B cell (primary cell): Measurements from ENCODE around the gene CADM1. TPM values are rescaled to one million over a fixed set of nuclear protein-coding genes. Genes with fewer than 3 reads are reported as not detected.

Source experiments
- ATAC-seq: fragments of 200-7000 bp; cut with Tn5 transposase; one replicate; pipeline ENCODE4 v1.10.0; 2021; ENCODE audit warnings: low read depth, mild to moderate bottlenecking, moderate number of reproducible peaks, moderate library complexity
- CTCF ChIA-PET: fragments of 350-600 bp; sonication (Branson Sonifier 250); formaldehyde crosslinking; loops from one replicate; lab custom pipeline; 2021; ENCODE audit warnings: antibody characterized with exemption, inconsistent platforms; lab: Charles Lee
- POLR2A ChIA-PET: fragments of 350-600 bp; sonication (Branson Sonifier 250); formaldehyde crosslinking; loops from one replicate; lab custom pipeline; 2021; ENCODE audit warnings: antibody characterized with exemption; lab: Charles Lee
- DNase-seq: peaks from one replicate; pipeline ENCODE4 v3.0.0; 2013
- H2AFZ ChIP-seq: 2 replicates; pipeline ENCODE4 v1.6.1; 2012; ENCODE audit warnings: mild to moderate bottlenecking, low read depth, low read length; ENCODE audit not compliant: insufficient read depth, poor library complexity, severe bottlenecking
- H3K27ac ChIP-seq, 2 donors: 1 replicate in 1 of 2; 2 replicates in 1 of 2; pipeline ENCODE4 v1.5.1; 2012 to 2013; ENCODE audit warnings: low read length in 2 of 2, mild to moderate bottlenecking in 2 of 2, moderate library complexity in 1 of 2
- H3K27me3 ChIP-seq, 4 experiments: fragments of 200-600 bp in 1 of 4; sonication (generic) in 1 of 4; replicated peaks in 1 of 4; 1 replicate in 2 of 4; 2 replicates in 2 of 4; pipeline versions ENCODE4 v1.6.1 to v1.7.0; 2013 to 2016; ENCODE audit warnings: low read length in 3 of 4, mild to moderate bottlenecking in 2 of 4, mixed read lengths in 1 of 4, moderate library complexity in 1 of 4; ENCODE audit not compliant: insufficient read depth in 4 of 4, control insufficient read depth in 3 of 4; ENCODE audit errors: control extremely low read depth in 1 of 4
- H3K36me3 ChIP-seq, 2 experiments: replicated peaks in 1 of 2; 1 replicate in 1 of 2; 2 replicates in 1 of 2; pipeline versions ENCODE4 v1.6.1 to v1.7.1; 2013; ENCODE audit warnings: low read length in 1 of 2; ENCODE audit not compliant: insufficient read depth in 2 of 2, control insufficient read depth in 1 of 2; ENCODE audit errors: control extremely low read depth in 1 of 2, extremely low read depth in 1 of 2
- H3K4me1 ChIP-seq, 2 donors: fragments of 200-600 bp in 1 of 2; sonication (generic) in 1 of 2; 1 replicate in 1 of 2; 2 replicates in 1 of 2; pipeline versions ENCODE4 v1.5.1 to v1.6.1; 2013 to 2017; ENCODE audit warnings: low read length in 2 of 2; ENCODE audit not compliant: control insufficient read depth in 2 of 2, insufficient read depth in 2 of 2
- H3K4me2 ChIP-seq: replicated peaks from 2 replicates; pipeline ENCODE3; 2012; ENCODE audit warnings: mild to moderate bottlenecking, low read depth, low read length; ENCODE audit not compliant: poor library complexity, severe bottlenecking
- H3K4me3 ChIP-seq, 5 experiments: fragments of 200-600 bp in 1 of 5; sonication (generic) in 1 of 5; 1 replicate in 3 of 5; 2 replicates in 2 of 5; pipeline versions ENCODE4 v1.5.1 to v1.7.0; 2011 to 2016; ENCODE audit warnings: low read length in 4 of 5, mild to moderate bottlenecking in 4 of 5, low read depth in 2 of 5, control low read depth in 1 of 5, moderate library complexity in 1 of 5; ENCODE audit not compliant: insufficient read depth in 1 of 5; ENCODE audit errors: control extremely low read depth in 1 of 5, extremely low read depth in 1 of 5
- H3K79me2 ChIP-seq: fragments of 200-600 bp; sonication (generic); one replicate; pipeline ENCODE4 v1.6.0; 2016; ENCODE audit warnings: low read length; ENCODE audit not compliant: control insufficient read depth, insufficient read depth
- H3K9ac ChIP-seq: fragments of 200-600 bp; sonication (generic); 2 replicates; pipeline ENCODE4 v1.6.1; 2017; ENCODE audit warnings: mild to moderate bottlenecking, low read length, moderate library complexity
- H3K9me3 ChIP-seq, 3 donors: one replicate each; pipeline versions ENCODE4 v1.6.1 to v1.7.1; 2013; ENCODE audit warnings: low read length in 2 of 3; ENCODE audit not compliant: control insufficient read depth in 2 of 3, insufficient read depth in 1 of 3; ENCODE audit errors: control extremely low read depth in 1 of 3
- H4K20me1 ChIP-seq: 2 replicates; pipeline ENCODE4 v1.6.0; 2012; ENCODE audit warnings: mild to moderate bottlenecking, low read length; ENCODE audit not compliant: insufficient read depth, control insufficient read depth, poor library complexity, severe bottlenecking
- H3K27ac Mint-ChIP-seq: one replicate; pipeline ENCODE4 v1.8.0; 2021; ENCODE audit warnings: mixed read lengths
- H3K27me3 Mint-ChIP-seq: one replicate; pipeline ENCODE4 v1.8.0; 2021; ENCODE audit warnings: mixed read lengths
- H3K4me1 Mint-ChIP-seq: one replicate; pipeline ENCODE4 v1.8.0; 2021; ENCODE audit warnings: mixed read lengths
- H3K4me3 Mint-ChIP-seq: one replicate; pipeline ENCODE4 v1.8.0; 2021; ENCODE audit warnings: mixed read lengths
- H3K9me3 Mint-ChIP-seq: one replicate; pipeline ENCODE4 v1.8.0; 2022; ENCODE audit warnings: mixed read lengths; ENCODE audit not compliant: insufficient read depth
- CTCF ChIP-seq: fragments of 200-600 bp; IDR thresholded peaks from one replicate; pipeline ENCODE4 v1.8.0; 2022; ENCODE audit warnings: antibody characterized with exemption, mild to moderate bottlenecking
- EZH2 ChIP-seq: IDR thresholded peaks from 2 replicates; pipeline ENCODE4 v1.6.1; 2012; ENCODE audit warnings: borderline replicate concordance, low read depth, mild to moderate bottlenecking, moderate library complexity, low read length; ENCODE audit not compliant: insufficient read depth, poor library complexity, severe bottlenecking
- WGBS: methylation state at CpG from one replicate; pipeline ENCODE4 v1.1.5; 2013; ENCODE audit warnings: missing lambda C conversion rate; ENCODE audit not compliant: insufficient coverage; 5-methylcytosine and 5-hydroxymethylcytosine counted together
- intact Hi-C: fragments of 100-400 bp; cut with micrococcal nuclease; formaldehyde crosslinking; loops from one replicate; pipeline ENCODE4 v1.10.0; 2022
- polyA plus RNA-seq: library from polyadenylated mRNA; depleted of rRNA; stranded (reverse); fragments of >200 nt; gene quantifications from 2 replicates; pipeline ENCODE4 v1.2.3, GENCODE V29; 2012
- total RNA-seq, 2 donors: library from RNA; stranded (reverse); fragments of 120-200 nt in 1 of 2; gene quantifications; 1 replicate in 1 of 2; 2 replicates in 1 of 2; pipeline versions ENCODE4 v1.2.3 to v1.2.4, GENCODE V29; 2013 to 2022

CADM1 gene
- total and polyA plus RNA-seq, 2 donors (not counting 1 experiment from before 2014, with no cell fraction given), result 0.43 to 0.49 TPM

- no peak overlapping the region for H3K9ac ChIP-seq
- Mint-ChIP-seq H3K9me3 (no peaks in the 10 kb centered on the region), H3K4me3 (no peak overlapping the region), H3K27ac (no peak overlapping the region), H3K4me1 (no peaks in the 10 kb centered on the region), H3K27me3 (peaks cover 15% of the 10 kb centered on the region)
- no peaks in the 10 kb centered on the region for H3K9me3 ChIP-seq
- ATAC-seq (no peak), DNase-seq (no peak)
- no peak overlapping the region for H3K4me3 ChIP-seq
- H4K20me1 ChIP-seq, result no peaks in the 10 kb centered on the region
- no peak overlapping the region for H2AFZ ChIP-seq
- no peaks in the 10 kb centered on the region for H3K4me1 ChIP-seq
- CTCF ChIA-PET, result no interaction called here
- TF ChIP-seq EZH2 (no peak), CTCF (no peak)
- no peaks in the 10 kb centered on the region for H3K27me3 ChIP-seq
- intact Hi-C loops, result no loop called here
- no peaks in the 10 kb centered on the region for H3K79me2 ChIP-seq
- POLR2A ChIA-PET, result no interaction called here
- H3K4me2 ChIP-seq, result no peak overlapping the region
- H3K27ac ChIP-seq, result no peak overlapping the region
- no peaks in the 10 kb centered on the region for H3K36me3 ChIP-seq
These were observed 110.3 kb downstream of the CADM1 start for GRCh38 chr11:115393950-115394349.

DNA sequence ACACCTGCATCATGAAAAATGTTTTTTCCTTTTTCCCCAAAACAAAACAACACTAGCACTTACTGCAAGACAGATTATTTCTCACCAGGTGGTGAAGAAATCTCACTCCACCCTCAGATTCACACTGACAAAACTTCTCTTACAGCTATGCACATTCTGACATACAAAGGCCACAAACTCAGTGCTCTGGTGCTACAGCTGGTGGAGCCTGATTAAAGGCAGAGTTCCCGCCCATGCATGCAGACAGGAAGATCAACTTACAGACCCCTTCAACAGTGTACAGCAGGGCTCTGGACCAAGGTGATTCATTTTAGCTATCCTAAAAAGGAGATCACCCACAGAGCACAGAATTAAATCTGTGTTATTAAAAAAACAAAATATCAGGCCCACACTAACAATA lies 112.6 kb downstream of the CADM1 start:
- TF ChIP-seq EZH2, result no peak
- TF ChIP-seq CTCF, result no peak
- no peaks in the 10 kb centered on the region for H3K4me1 Mint-ChIP-seq

More for the DNA sequence above, 112.6 kb downstream of the CADM1 start:
- Histone ChIP-seq H3K4me1 (no peaks in the 10 kb centered on the region), H3K79me2 (no peaks in the 10 kb centered on the region), H3K36me3 (no peaks in the 10 kb centered on the region), H3K9ac (no peak overlapping the region), H3K27me3 (no peaks in the 10 kb centered on the region), H3K4me3 (no peak overlapping the region), H4K20me1 (no peaks in the 10 kb centered on the region), H3K9me3 (no peaks in the 10 kb centered on the region), H2AFZ (no peak overlapping the region), H3K27ac (no peak overlapping the region), H3K4me2 (no peak overlapping the region)
- Mint-ChIP-seq H3K27ac (no peak overlapping the region), H3K27me3 (peaks cover 18% of the 10 kb centered on the region), H3K9me3 (no peaks in the 10 kb centered on the region), H3K4me3 (no peak overlapping the region)
- intact Hi-C loops, result no loop called here
- 90% methylated on average over 1 of the region's 1 CpG for WGBS
- POLR2A ChIA-PET, result no interaction called here
- CTCF ChIA-PET, result no interaction called here
- ATAC-seq (no peak), DNase-seq (no peak)
